ENCODE data around the gene ALS2CL.
"Not testable (repeated sequence)": the region's sequence is repeated elsewhere in the genome, so short reads cannot be mapped to it uniquely, and the experiment has no call there.

Gene ALS2CL

GRCh38 chr3:46693038-46693891 lies at the start of gene ALS2CL:
TSS of gene ALS2CL (minus strand) at chr3:46693679. CDS start at chr3:46689440, 4,239 bp downstream.
- DNase-seq (ENCODE audit: low read depth in 1 of 2, low spot score in 1 of 2), result peak; percentile 48 to 55

GRCh38 chr3:46742992-46743585 lies 49.6 kb upstream of the ALS2CL start:
- no peak for DNase-seq (ENCODE audit: low read depth in 1 of 2, low spot score in 1 of 2)

GRCh38 chr3:46739565-46739964 lies 46.1 kb upstream of the ALS2CL start:
- not testable (repeated sequence) for DNase-seq (ENCODE audit: low read depth in 1 of 2, low spot score in 1 of 2)

GRCh38 chr3:46737329-46737731 lies 43.9 kb upstream of the ALS2CL start:
- no peak for DNase-seq (ENCODE audit: low read depth in 1 of 2, low spot score in 1 of 2)

GRCh38 chr3:46736006-46736872 lies 42.8 kb upstream of the ALS2CL start:
- no peak for DNase-seq (ENCODE audit: low read depth in 1 of 2, low spot score in 1 of 2)

GRCh38 chr3:46734773-46735172 lies 41.3 kb upstream of the ALS2CL start:
- DNase-seq (ENCODE audit: low read depth in 1 of 2, low spot score in 1 of 2), result no peak

- DNase-seq (ENCODE audit: low read depth in 1 of 2, low spot score in 1 of 2), result no peak
These were observed 39.7 kb upstream of the ALS2CL start for GRCh38 chr3:46733026-46733800.

GRCh38 chr3:46731795-46732194 lies 38.3 kb upstream of the ALS2CL start:
- no peak for DNase-seq (ENCODE audit: low read depth in 1 of 2, low spot score in 1 of 2)

GRCh38 chr3:46730819-46731218 lies 37.3 kb upstream of the ALS2CL start:
- no peak for DNase-seq (ENCODE audit: low read depth in 1 of 2, low spot score in 1 of 2)

- no peak for DNase-seq (ENCODE audit: low read depth in 1 of 2, low spot score in 1 of 2)
These were observed 35.6 kb upstream of the ALS2CL start for GRCh38 chr3:46729038-46729437.

- DNase-seq (ENCODE audit: low read depth in 1 of 2, low spot score in 1 of 2), result no peak
These were observed 32.3 kb upstream of the ALS2CL start for GRCh38 chr3:46725621-46726314.

- no peak for DNase-seq (ENCODE audit: low read depth in 1 of 2, low spot score in 1 of 2)
These were observed 30.9 kb upstream of the ALS2CL start for GRCh38 chr3:46724424-46724823.

GRCh38 chr3:46722443-46722842 lies 29.0 kb upstream of the ALS2CL start:
- no peak for DNase-seq (ENCODE audit: low read depth in 1 of 2, low spot score in 1 of 2)

- DNase-seq (ENCODE audit: low read depth in 1 of 2, low spot score in 1 of 2), result no peak
These were observed 27.5 kb upstream of the ALS2CL start for GRCh38 chr3:46721009-46721408.

- no peak for DNase-seq (ENCODE audit: low read depth in 1 of 2, low spot score in 1 of 2)
These were observed 26.3 kb upstream of the ALS2CL start for GRCh38 chr3:46719735-46720271.

- no peak for DNase-seq (ENCODE audit: low read depth in 1 of 2, low spot score in 1 of 2)
These were observed 25.6 kb upstream of the ALS2CL start for GRCh38 chr3:46719044-46719565.

- no peak for DNase-seq (ENCODE audit: low read depth in 1 of 2, low spot score in 1 of 2)
These were observed 24.2 kb upstream of the ALS2CL start, which contains the start of gene PRSS50 for GRCh38 chr3:46717447-46718231. TSS of gene PRSS50 (minus strand) at chr3:46717869. CDS start at chr3:46717824, 45 bp downstream.

- DNase-seq (ENCODE audit: low read depth in 1 of 2, low spot score in 1 of 2), result no peak
These were observed 23.3 kb upstream of the ALS2CL start for GRCh38 chr3:46716461-46717441.

Data from stimulated activated CD4-positive, alpha-beta T cell treated with anti-CD3 and anti-CD28 coated beads, Interleukin-15, amount 100 ng/mL, for 1 hour (primary cell).